HepG2 (cell line): ENCODE data around the gene HDLBP.

Experiments
- ARHGAP35 ChIP-seq: sonication (generic); formaldehyde crosslinking; IDR thresholded peaks from 2 replicates; pipeline ENCODE4 v1.9.0; 2022; ENCODE audit warnings: mild to moderate bottlenecking, inconsistent platforms, moderate library complexity, missing genetic modification reagents, borderline replicate concordance
- MXI1 ChIP-seq: IDR thresholded peaks from 3 replicates; pipeline ENCODE4 v1.6.1; 2012; ENCODE audit warnings: low read depth, low read length, inconsistent platforms, borderline replicate concordance
- ZC3H4 ChIP-seq: sonication (generic); formaldehyde crosslinking; IDR thresholded peaks from 2 replicates; pipeline ENCODE4 v1.4.0; 2020; ENCODE audit warnings: missing genetic modification reagents, borderline replicate concordance
- ZFP36 ChIP-seq: fragments of 150-350 bp; IDR thresholded peaks from 2 replicates; pipeline ENCODE4 v1.6.1; 2018; ENCODE audit warnings: borderline replicate concordance, low read length, low read depth; ENCODE audit not compliant: partially characterized antibody
- TF ChIP-seq, protein P1 (sequence below): sonication (generic); formaldehyde crosslinking; IDR thresholded peaks from 2 replicates; pipeline ENCODE4 v1.5.0; 2020; ENCODE audit warnings: mild to moderate bottlenecking, missing genetic modification reagents, moderate library complexity
- TF ChIP-seq, protein P2 (sequence below): sonication (generic); formaldehyde crosslinking; IDR thresholded peaks from 2 replicates; pipeline ENCODE4 v1.4.0; 2020; ENCODE audit warnings: missing genetic modification reagents, borderline replicate concordance

DNA sequence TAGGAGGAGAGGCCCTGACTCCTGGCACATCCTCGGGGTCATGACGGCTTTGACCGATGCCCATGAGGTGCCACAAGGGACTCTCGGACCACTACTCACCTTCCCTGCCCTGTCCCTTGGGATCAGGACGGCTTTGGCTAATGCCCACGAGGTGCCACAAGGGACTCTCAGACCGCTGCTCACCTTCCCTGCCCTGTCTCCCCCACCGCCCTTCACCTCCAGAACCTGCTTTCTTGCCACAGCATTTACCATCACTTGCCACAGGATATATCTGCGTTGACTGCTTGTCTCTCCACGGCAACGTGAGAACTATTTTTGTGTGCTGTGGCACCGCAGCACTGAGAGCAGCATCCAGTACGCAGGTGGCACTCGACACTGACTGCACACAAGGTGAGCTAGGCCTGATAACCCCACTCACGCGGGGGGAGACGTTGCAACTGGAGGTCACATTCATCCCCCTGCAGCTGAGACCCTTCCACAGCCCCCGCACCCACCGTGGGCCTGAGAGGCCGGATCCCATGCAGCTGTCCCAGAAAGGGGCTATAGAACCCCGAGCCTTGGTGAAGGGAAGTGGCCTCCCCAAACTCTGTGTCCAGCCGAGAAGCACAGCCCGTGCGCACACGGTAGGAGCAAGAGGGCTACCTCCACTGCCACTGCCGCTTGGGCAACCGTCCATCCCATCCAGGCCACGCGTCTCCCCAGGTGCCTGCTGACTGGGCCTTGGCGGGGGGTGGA, 79.4 kb downstream of the HDLBP start:
- TF ChIP-seq ZFP36: no peak
- TF ChIP-seq ZC3H4: no peak
- TF ChIP-seq MXI1: no peak
- no peak for TF ChIP-seq ARHGAP35 (CRISPR knock-in tag)
- TF ChIP-seq, protein P1, sequence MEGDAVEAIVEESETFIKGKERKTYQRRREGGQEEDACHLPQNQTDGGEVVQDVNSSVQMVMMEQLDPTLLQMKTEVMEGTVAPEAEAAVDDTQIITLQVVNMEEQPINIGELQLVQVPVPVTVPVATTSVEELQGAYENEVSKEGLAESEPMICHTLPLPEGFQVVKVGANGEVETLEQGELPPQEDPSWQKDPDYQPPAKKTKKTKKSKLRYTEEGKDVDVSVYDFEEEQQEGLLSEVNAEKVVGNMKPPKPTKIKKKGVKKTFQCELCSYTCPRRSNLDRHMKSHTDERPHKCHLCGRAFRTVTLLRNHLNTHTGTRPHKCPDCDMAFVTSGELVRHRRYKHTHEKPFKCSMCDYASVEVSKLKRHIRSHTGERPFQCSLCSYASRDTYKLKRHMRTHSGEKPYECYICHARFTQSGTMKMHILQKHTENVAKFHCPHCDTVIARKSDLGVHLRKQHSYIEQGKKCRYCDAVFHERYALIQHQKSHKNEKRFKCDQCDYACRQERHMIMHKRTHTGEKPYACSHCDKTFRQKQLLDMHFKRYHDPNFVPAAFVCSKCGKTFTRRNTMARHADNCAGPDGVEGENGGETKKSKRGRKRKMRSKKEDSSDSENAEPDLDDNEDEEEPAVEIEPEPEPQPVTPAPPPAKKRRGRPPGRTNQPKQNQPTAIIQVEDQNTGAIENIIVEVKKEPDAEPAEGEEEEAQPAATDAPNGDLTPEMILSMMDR (CRISPR knock-in tag): no peak
- TF ChIP-seq, protein P2, sequence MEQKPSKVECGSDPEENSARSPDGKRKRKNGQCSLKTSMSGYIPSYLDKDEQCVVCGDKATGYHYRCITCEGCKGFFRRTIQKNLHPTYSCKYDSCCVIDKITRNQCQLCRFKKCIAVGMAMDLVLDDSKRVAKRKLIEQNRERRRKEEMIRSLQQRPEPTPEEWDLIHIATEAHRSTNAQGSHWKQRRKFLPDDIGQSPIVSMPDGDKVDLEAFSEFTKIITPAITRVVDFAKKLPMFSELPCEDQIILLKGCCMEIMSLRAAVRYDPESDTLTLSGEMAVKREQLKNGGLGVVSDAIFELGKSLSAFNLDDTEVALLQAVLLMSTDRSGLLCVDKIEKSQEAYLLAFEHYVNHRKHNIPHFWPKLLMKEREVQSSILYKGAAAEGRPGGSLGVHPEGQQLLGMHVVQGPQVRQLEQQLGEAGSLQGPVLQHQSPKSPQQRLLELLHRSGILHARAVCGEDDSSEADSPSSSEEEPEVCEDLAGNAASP: no peak
